ENCODE results near the gene PSORS1C1.
A peak's percentile ranks its signal among the peaks of the same experiment; 100 is the strongest.

GRCh38 chr6:31163922-31164321, 49.3 kb downstream of the PSORS1C1 start:
- TF ChIP-seq MXI1 (IDR thresholded peaks at IDR 0.05; ENCODE audit: borderline replicate concordance, low read depth, low read length): no peak
- TF ChIP-seq, protein P1, sequence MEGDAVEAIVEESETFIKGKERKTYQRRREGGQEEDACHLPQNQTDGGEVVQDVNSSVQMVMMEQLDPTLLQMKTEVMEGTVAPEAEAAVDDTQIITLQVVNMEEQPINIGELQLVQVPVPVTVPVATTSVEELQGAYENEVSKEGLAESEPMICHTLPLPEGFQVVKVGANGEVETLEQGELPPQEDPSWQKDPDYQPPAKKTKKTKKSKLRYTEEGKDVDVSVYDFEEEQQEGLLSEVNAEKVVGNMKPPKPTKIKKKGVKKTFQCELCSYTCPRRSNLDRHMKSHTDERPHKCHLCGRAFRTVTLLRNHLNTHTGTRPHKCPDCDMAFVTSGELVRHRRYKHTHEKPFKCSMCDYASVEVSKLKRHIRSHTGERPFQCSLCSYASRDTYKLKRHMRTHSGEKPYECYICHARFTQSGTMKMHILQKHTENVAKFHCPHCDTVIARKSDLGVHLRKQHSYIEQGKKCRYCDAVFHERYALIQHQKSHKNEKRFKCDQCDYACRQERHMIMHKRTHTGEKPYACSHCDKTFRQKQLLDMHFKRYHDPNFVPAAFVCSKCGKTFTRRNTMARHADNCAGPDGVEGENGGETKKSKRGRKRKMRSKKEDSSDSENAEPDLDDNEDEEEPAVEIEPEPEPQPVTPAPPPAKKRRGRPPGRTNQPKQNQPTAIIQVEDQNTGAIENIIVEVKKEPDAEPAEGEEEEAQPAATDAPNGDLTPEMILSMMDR (conservative IDR thresholded peaks at IDR 0.05; ENCODE audit: low read depth, low read length): no peak
- no peak for TF ChIP-seq RAD21 (IDR thresholded peaks at IDR 0.05; ENCODE audit: low read length)
- TF ChIP-seq CEBPB (IDR thresholded peaks at IDR 0.05; ENCODE audit: low read depth, low read length): 0 out of 2 replicates have a peak, but pooled peaks have one; percentile 27
- no peak for TF ChIP-seq POLR2A (IDR thresholded peaks at IDR 0.05; ENCODE audit: low read depth, low read length)
- no peak for TF ChIP-seq SMC3 (IDR thresholded peaks at IDR 0.05; ENCODE audit: low read depth, low read length)
- TF ChIP-seq, protein P2, sequence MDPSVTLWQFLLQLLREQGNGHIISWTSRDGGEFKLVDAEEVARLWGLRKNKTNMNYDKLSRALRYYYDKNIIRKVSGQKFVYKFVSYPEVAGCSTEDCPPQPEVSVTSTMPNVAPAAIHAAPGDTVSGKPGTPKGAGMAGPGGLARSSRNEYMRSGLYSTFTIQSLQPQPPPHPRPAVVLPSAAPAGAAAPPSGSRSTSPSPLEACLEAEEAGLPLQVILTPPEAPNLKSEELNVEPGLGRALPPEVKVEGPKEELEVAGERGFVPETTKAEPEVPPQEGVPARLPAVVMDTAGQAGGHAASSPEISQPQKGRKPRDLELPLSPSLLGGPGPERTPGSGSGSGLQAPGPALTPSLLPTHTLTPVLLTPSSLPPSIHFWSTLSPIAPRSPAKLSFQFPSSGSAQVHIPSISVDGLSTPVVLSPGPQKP (IDR thresholded peaks at IDR 0.05; ENCODE audit: borderline replicate concordance, low read depth, low read length): no peak
- no peak for TF ChIP-seq FOS (IDR thresholded peaks at IDR 0.05; ENCODE audit: low read depth, low read length)
- no peak for TF ChIP-seq RFX5 (IDR thresholded peaks at IDR 0.05; ENCODE audit: low read depth, low read length)
- no peak for TF ChIP-seq CHD1 (IDR thresholded peaks at IDR 0.05; ENCODE audit: low read depth, low read length)
- TF ChIP-seq MAFK (IDR thresholded peaks at IDR 0.05; ENCODE audit: low read depth, low read length): no peak
- no peak for TF ChIP-seq BHLHE40 (IDR thresholded peaks at IDR 0.05; ENCODE audit: low read depth, low read length)
